ENCODE results near the gene HAL.

GRCh38 chr12:95966287-95966870 is 29.8 kb downstream of the HAL start:
- TF ChIP-seq CTCF (IDR thresholded peaks at IDR 0.05; ENCODE audit: low read depth, low read length) (no peak), POLR2A (IDR thresholded peaks at IDR 0.05; ENCODE audit: extremely low read depth, insufficient read length) (no peak), MYC (IDR thresholded peaks at IDR 0.05; ENCODE audit: low read depth, low read length) (no peak), MAX (IDR thresholded peaks at IDR 0.05; ENCODE audit: low read depth, low read length) (no peak)
